OCI-LY1 (cell line): ENCODE measurements around the gene KANSL1.

Experiments
- EZH2 ChIP-seq: fragments of 200-600 bp; sonication (generic), shearing (Covaris generic); IDR thresholded peaks from 2 replicates; pipeline ENCODE4 v1.8.0; 2017; ENCODE audit warnings: borderline replicate concordance, mixed run types, mild to moderate bottlenecking, antibody characterized with exemption, low read length, moderate library complexity, mixed read lengths
- TF ChIP-seq, protein P1 (sequence below): fragments of 200-600 bp; sonication (generic), shearing (Covaris generic); IDR thresholded peaks from 2 replicates; pipeline ENCODE4 v1.5.1; 2017; ENCODE audit warnings: mild to moderate bottlenecking, antibody characterized with exemption, low read length, moderate library complexity, mixed read lengths

DNA sequence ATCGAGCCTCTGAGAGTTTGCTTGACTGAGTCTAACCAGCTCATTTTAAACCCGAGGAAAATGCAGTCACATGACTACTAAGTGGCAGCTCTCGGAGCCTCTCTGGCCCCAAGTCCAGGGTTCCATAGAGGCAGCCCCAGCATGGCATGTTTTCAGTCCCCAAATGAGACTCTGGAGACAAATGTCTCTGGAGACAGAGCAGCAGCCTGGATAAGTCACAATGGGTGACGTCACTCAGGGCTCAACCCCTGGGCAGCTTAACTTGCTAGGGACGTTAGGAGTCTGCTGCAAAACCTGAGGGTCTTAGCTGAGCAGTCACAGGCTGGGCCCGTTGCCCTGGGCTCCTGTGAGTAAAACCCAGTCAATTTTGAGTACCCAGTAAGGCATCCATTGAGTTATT is 201.1 kb downstream of the KANSL1 start:
- TF ChIP-seq, protein P1, sequence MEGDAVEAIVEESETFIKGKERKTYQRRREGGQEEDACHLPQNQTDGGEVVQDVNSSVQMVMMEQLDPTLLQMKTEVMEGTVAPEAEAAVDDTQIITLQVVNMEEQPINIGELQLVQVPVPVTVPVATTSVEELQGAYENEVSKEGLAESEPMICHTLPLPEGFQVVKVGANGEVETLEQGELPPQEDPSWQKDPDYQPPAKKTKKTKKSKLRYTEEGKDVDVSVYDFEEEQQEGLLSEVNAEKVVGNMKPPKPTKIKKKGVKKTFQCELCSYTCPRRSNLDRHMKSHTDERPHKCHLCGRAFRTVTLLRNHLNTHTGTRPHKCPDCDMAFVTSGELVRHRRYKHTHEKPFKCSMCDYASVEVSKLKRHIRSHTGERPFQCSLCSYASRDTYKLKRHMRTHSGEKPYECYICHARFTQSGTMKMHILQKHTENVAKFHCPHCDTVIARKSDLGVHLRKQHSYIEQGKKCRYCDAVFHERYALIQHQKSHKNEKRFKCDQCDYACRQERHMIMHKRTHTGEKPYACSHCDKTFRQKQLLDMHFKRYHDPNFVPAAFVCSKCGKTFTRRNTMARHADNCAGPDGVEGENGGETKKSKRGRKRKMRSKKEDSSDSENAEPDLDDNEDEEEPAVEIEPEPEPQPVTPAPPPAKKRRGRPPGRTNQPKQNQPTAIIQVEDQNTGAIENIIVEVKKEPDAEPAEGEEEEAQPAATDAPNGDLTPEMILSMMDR = no peak
- no peak for TF ChIP-seq EZH2
